ENCODE measurements around the gene SH3RF1.

DNA sequence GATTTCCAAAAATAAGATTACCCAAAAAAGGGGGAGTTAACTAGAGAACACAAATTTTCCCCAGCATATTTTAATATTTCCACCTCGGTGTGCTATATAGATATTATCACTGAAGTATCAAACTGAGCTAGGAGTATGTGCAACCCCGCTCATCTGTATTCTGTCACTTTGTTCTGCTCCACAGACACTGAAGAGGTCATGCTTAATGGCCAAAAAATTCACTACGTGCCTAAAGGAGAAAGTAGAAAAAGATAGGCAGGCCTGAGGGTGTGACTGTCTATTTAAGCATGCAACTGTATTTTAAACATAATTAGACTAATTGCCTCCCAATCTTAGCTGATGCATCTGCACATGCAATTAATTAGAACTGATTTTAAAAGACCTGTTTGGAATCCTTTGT, 24.5 kb downstream of the SH3RF1 start:
- TF ChIP-seq SIN3A (IDR thresholded peaks at IDR 0.05; ENCODE audit: borderline replicate concordance, insufficient read depth, low read depth, low read length) (no peak), POLR2AphosphoS5 (IDR thresholded peaks at IDR 0.05; ENCODE audit: low read depth, low read length) (no peak)
- TF ChIP-seq, protein P1, sequence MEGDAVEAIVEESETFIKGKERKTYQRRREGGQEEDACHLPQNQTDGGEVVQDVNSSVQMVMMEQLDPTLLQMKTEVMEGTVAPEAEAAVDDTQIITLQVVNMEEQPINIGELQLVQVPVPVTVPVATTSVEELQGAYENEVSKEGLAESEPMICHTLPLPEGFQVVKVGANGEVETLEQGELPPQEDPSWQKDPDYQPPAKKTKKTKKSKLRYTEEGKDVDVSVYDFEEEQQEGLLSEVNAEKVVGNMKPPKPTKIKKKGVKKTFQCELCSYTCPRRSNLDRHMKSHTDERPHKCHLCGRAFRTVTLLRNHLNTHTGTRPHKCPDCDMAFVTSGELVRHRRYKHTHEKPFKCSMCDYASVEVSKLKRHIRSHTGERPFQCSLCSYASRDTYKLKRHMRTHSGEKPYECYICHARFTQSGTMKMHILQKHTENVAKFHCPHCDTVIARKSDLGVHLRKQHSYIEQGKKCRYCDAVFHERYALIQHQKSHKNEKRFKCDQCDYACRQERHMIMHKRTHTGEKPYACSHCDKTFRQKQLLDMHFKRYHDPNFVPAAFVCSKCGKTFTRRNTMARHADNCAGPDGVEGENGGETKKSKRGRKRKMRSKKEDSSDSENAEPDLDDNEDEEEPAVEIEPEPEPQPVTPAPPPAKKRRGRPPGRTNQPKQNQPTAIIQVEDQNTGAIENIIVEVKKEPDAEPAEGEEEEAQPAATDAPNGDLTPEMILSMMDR (IDR thresholded peaks at IDR 0.05): no peak
- TF ChIP-seq, protein P2, sequence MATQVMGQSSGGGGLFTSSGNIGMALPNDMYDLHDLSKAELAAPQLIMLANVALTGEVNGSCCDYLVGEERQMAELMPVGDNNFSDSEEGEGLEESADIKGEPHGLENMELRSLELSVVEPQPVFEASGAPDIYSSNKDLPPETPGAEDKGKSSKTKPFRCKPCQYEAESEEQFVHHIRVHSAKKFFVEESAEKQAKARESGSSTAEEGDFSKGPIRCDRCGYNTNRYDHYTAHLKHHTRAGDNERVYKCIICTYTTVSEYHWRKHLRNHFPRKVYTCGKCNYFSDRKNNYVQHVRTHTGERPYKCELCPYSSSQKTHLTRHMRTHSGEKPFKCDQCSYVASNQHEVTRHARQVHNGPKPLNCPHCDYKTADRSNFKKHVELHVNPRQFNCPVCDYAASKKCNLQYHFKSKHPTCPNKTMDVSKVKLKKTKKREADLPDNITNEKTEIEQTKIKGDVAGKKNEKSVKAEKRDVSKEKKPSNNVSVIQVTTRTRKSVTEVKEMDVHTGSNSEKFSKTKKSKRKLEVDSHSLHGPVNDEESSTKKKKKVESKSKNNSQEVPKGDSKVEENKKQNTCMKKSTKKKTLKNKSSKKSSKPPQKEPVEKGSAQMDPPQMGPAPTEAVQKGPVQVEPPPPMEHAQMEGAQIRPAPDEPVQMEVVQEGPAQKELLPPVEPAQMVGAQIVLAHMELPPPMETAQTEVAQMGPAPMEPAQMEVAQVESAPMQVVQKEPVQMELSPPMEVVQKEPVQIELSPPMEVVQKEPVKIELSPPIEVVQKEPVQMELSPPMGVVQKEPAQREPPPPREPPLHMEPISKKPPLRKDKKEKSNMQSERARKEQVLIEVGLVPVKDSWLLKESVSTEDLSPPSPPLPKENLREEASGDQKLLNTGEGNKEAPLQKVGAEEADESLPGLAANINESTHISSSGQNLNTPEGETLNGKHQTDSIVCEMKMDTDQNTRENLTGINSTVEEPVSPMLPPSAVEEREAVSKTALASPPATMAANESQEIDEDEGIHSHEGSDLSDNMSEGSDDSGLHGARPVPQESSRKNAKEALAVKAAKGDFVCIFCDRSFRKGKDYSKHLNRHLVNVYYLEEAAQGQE (IDR thresholded peaks at IDR 0.05; ENCODE audit: insufficient read depth in 1 of 2, low read depth in 2 of 2, low read length in 1 of 2): no peak
